ENCODE results near the gene CRMP1.

The CRMP1 gene

DNA sequence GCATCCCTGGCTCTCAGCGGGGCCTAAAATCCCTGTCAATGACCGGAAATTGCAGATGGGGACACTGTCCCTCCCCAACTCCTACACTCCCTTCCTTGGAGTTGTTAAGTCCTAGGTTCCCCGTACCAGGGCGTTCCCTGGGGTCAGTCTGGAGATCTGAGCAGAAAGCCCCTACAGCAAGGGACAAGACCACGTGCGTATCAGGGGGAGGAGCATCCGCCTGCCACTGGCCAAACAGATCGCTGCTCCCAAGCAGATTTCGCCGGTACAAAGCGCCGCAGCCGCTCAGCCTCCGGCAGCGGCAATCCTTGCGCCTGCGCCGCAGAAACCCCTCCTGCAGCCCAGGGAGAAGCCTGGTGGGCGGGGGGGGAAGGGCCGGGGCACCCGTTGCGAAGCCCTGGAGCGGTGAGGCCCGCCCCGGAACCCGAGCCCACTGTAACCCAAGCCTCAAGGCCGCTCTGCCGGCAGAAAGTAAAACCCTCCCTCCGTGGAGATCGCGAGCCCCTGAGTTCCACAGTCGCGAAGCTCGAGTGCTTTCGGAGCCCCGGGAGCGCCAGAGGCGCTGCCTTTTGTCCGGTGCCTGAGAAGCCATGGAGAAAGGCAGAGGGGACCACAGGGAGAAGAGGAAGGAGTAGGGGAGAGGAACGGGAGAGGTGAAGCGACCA is 2.7 kb downstream of the CRMP1 start:
- Histone ChIP-seq H3K27me3 (ENCODE audit: insufficient read depth, low read length, poor library complexity) (peaks cover 15% of the 10 kb centered on the region), H2AK5ac (ENCODE audit: low read length) (no peak overlapping the region), H4K8ac (ENCODE audit: low read depth, low read length) (no peak overlapping the region), H3K36me3 (ENCODE audit: control insufficient read depth, insufficient read depth, low read length) (no peaks in the 10 kb centered on the region), H2BK5ac (ENCODE audit: low read length) (no peak overlapping the region), H3K79me1 (ENCODE audit: low read length) (peaks cover 19% of the 10 kb centered on the region), H3K23ac (ENCODE audit: low read length) (no peak overlapping the region), H3K18ac (ENCODE audit: low read length) (no peak overlapping the region), H3K27ac (ENCODE audit: low read depth, low read length) (no peak overlapping the region), H3K4ac (ENCODE audit: low read depth, low read length) (no peak overlapping the region), H3K4me2 (ENCODE audit: low read length) (peak overlapping the region; percentile 60), H3K9ac (ENCODE audit: low read length) (peak overlapping the region; percentile 49), H3K79me2 (ENCODE audit: control insufficient read depth, insufficient read depth, low read length) (peaks cover 24% of the 10 kb centered on the region), H3K56ac (ENCODE audit: low read length) (peak overlapping the region; percentile 25), H4K5ac (ENCODE audit: low read length) (no peak overlapping the region), H2BK120ac (ENCODE audit: low read depth, low read length) (no peak overlapping the region), H3K4me1 (ENCODE audit: control insufficient read depth, low read depth, low read length) (peaks cover 10% of the 10 kb centered on the region), H2BK15ac (replicated peaks; ENCODE audit: low read depth) (no peak overlapping the region), H3K4me3 (ENCODE audit: low read length) (no peak overlapping the region)
- WGBS (ENCODE audit: extremely low coverage, insufficient coverage, low lambda C conversion rate): no CpG with 5 or more reads among the region's 41 CpGs
- peak; percentile 97 for DNase-seq

DNA sequence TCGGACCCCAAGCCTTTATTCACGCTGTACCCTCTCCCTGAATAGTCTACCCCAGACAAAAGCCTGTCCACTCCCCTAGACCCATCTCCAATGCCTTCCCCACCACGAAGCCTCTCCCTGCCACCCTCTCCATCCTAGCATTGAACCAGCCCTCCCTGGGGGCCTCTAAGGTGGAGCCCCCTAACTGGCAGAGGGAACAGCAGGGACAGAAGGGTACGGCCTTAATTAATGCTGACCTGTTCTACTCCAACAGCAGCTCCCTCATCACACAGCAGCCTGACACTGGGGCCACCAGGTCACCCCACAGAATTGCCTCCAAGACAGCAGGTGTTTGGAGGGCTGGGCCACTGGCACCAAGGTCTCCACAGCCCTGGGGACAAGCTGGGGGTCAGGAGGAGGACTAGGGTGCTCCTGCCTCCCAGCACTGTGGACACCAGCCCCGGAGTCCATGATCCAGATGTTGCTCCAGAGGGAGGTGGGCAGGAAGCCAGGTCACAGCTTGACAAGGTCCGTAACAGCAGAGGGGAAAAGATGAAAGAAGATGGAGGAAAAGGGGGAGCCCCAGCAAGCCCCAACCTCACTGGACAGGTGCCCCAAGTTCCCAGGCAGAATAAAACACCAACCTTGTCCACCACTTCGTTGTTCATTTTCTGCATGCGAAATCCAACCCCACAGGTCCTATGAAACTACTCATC is 3.7 kb downstream of the CRMP1 start:
- H3K27me3 ChIP-seq (ENCODE audit: insufficient read depth, low read length, poor library complexity): peaks cover 15% of the 10 kb centered on the region
- no peak overlapping the region for H3K4ac ChIP-seq (ENCODE audit: low read depth, low read length)
- peak overlapping the region; percentile 32 for H3K4me3 ChIP-seq (ENCODE audit: low read length)
- peak overlapping the region; percentile 79 for H3K4me2 ChIP-seq (ENCODE audit: low read length)
- no peak overlapping the region for H3K23ac ChIP-seq (ENCODE audit: low read length)
- peaks cover 27% of the 10 kb centered on the region for H3K79me1 ChIP-seq (ENCODE audit: low read length)
- peaks cover 34% of the 10 kb centered on the region for H3K79me2 ChIP-seq (ENCODE audit: control insufficient read depth, insufficient read depth, low read length)
- H3K9ac ChIP-seq (ENCODE audit: low read length): peak overlapping the region; percentile 81
- H2BK15ac ChIP-seq (replicated peaks; ENCODE audit: low read depth): no peak overlapping the region
- peak overlapping the region; percentile 91 for H3K56ac ChIP-seq (ENCODE audit: low read length)
- H2BK5ac ChIP-seq (ENCODE audit: low read length): no peak overlapping the region
- H3K4me1 ChIP-seq (ENCODE audit: control insufficient read depth, low read depth, low read length): peaks cover 10% of the 10 kb centered on the region
- DNase-seq: no peak
- H2BK120ac ChIP-seq (ENCODE audit: low read depth, low read length): no peak overlapping the region
- H2AK5ac ChIP-seq (ENCODE audit: low read length): no peak overlapping the region
- no peak overlapping the region for H4K5ac ChIP-seq (ENCODE audit: low read length)
- no CpG with 5 or more reads among the region's 8 CpGs for WGBS (ENCODE audit: extremely low coverage, insufficient coverage, low lambda C conversion rate)
- no peak overlapping the region for H4K8ac ChIP-seq (ENCODE audit: low read depth, low read length)
- no peaks in the 10 kb centered on the region for H3K36me3 ChIP-seq (ENCODE audit: control insufficient read depth, insufficient read depth, low read length)
- H3K18ac ChIP-seq (ENCODE audit: low read length): no peak overlapping the region
- no peak overlapping the region for H3K27ac ChIP-seq (ENCODE audit: low read depth, low read length)

DNA sequence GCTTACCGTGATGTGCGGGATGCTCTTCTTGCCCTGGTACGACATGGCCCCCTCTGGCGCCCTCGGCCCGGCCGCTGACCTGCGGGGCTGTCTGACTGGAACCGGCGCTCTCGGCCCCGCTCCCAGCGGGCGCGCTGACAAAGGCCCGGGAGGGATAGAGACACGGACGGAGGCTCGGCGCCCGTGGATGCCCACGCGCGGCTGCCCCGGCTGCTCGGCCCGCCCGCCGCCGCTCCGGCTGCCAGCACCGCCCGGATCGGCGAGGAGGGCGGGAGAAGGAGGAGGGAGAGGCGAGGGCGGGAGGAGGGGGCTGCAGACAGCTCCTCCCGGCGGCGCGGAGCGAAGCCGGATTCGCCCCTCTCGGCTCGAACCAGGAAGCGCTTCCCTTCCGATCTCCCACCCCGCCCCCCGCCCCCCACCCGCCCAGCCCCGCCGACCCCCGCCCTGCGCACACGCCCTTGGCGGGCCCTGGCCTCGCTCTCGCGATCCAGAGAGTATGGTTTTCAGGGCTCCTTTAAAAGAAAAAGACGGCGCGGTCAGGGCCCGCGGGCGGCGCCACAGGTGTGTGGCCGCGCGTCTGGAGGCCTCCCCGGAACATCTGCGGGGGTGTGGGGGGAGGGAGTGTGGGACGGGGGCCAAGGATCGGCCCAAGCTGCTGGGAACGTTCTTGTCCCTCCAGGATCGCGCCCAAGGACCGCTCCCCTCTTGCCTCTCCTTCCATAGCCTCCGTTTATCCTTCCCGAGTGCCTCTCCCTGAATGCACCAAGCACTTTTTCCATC is 4.5 kb downstream of the CRMP1 start:
- Histone ChIP-seq H3K79me2 (ENCODE audit: control insufficient read depth, insufficient read depth, low read length) (peaks cover 37% of the 10 kb centered on the region), H3K4me1 (ENCODE audit: control insufficient read depth, low read depth, low read length) (peaks cover 9% of the 10 kb centered on the region), H2AK5ac (ENCODE audit: low read length) (no peak overlapping the region), H3K79me1 (ENCODE audit: low read length) (peaks cover 29% of the 10 kb centered on the region), H3K56ac (ENCODE audit: low read length) (peak overlapping the region; percentile 91), H3K4ac (ENCODE audit: low read depth, low read length) (peak overlapping the region; percentile 83), H3K4me2 (ENCODE audit: low read length) (peak overlapping the region; percentile 79), H3K36me3 (ENCODE audit: control insufficient read depth, insufficient read depth, low read length) (no peaks in the 10 kb centered on the region), H2BK15ac (replicated peaks; ENCODE audit: low read depth) (no peak overlapping the region), H3K23ac (ENCODE audit: low read length) (peak overlapping the region; percentile 60), H3K27me3 (ENCODE audit: insufficient read depth, low read length, poor library complexity) (peaks cover 15% of the 10 kb centered on the region), H3K27ac (ENCODE audit: low read depth, low read length) (peak overlapping the region; percentile 42), H3K9ac (ENCODE audit: low read length) (peak overlapping the region; percentile 82), H2BK120ac (ENCODE audit: low read depth, low read length) (no peak overlapping the region), H3K18ac (ENCODE audit: low read length) (peak overlapping the region; percentile 72), H3K4me3 (ENCODE audit: low read length) (peak overlapping the region; percentile 56), H4K5ac (ENCODE audit: low read length) (no peak overlapping the region), H2BK5ac (ENCODE audit: low read length) (peak overlapping the region; percentile 49), H4K8ac (ENCODE audit: low read depth, low read length) (no peak overlapping the region)
- peak; percentile 89 for DNase-seq
- no CpG with 5 or more reads among the region's 81 CpGs for WGBS (ENCODE audit: extremely low coverage, insufficient coverage, low lambda C conversion rate)

DNA sequence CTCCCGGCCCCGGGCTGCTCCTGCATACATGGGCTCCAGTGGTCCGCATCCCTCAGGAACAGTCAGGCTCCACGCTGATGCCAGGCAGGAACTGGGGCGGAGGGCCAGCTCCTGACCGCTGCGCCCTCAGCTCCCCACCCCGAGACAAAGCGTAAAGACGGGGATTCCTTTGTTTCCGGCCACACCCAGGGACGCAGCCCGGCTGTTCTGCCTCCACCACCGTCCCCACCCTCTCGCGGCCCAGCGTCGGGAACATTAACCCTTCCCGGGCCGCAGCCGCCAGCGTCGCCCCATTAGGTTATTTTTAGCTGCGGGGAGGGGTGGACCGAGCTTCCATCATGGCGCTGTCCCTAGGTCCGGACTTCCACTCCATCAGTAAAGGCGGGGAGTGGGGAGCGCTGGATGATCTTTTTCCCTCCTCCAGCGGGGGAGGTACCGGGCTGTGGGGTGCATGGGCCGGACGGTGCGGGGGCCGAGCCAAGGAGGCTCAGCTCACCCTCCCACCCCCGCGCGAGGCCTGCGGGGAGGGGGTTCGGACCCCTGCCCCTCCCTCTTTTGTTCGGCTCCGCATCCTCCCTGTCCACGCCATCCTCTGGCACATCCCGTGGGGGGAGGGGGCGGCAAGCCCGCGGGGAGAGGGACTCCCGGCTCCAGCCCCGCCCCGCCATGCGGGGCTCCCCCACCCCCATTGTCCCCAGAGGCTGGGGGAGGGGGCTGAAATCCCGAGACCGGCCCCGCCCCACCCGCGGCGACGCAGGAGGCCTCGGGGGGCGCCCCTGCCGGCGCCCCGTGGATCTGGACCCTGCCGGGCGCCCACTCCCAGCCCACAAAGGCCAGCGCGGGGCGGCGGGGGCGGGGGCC is 5.3 kb downstream of the CRMP1 start:
- H3K23ac ChIP-seq (ENCODE audit: low read length): peak overlapping the region; percentile 85
- peaks cover 41% of the 10 kb centered on the region for H3K79me2 ChIP-seq (ENCODE audit: control insufficient read depth, insufficient read depth, low read length)
- no peaks in the 10 kb centered on the region for H3K36me3 ChIP-seq (ENCODE audit: control insufficient read depth, insufficient read depth, low read length)
- H3K4me1 ChIP-seq (ENCODE audit: control insufficient read depth, low read depth, low read length): peaks cover 7% of the 10 kb centered on the region
- no peak overlapping the region for H2BK15ac ChIP-seq (replicated peaks; ENCODE audit: low read depth)
- no peak overlapping the region for H4K5ac ChIP-seq (ENCODE audit: low read length)
- H4K8ac ChIP-seq (ENCODE audit: low read depth, low read length): no peak overlapping the region
- peaks cover 31% of the 10 kb centered on the region for H3K79me1 ChIP-seq (ENCODE audit: low read length)
- no peak overlapping the region for H2BK120ac ChIP-seq (ENCODE audit: low read depth, low read length)
- H3K56ac ChIP-seq (ENCODE audit: low read length): peak overlapping the region; percentile 91
- peak overlapping the region; percentile 83 for H3K4ac ChIP-seq (ENCODE audit: low read depth, low read length)
- H2BK5ac ChIP-seq (ENCODE audit: low read length): peak overlapping the region; percentile 2
- H3K9ac ChIP-seq (ENCODE audit: low read length): peak overlapping the region; percentile 82
- H3K27me3 ChIP-seq (ENCODE audit: insufficient read depth, low read length, poor library complexity): peaks cover 15% of the 10 kb centered on the region
- peak overlapping the region; percentile 42 for H3K27ac ChIP-seq (ENCODE audit: low read depth, low read length)
- no CpG with 5 or more reads among the region's 70 CpGs for WGBS (ENCODE audit: extremely low coverage, insufficient coverage, low lambda C conversion rate)
- H2AK5ac ChIP-seq (ENCODE audit: low read length): no peak overlapping the region
- H3K4me3 ChIP-seq (ENCODE audit: low read length): peak overlapping the region; percentile 56
- peak overlapping the region; percentile 72 for H3K18ac ChIP-seq (ENCODE audit: low read length)
- peak overlapping the region; percentile 89 for H3K4me2 ChIP-seq (ENCODE audit: low read length)
- peak; percentile 57 for DNase-seq

DNA sequence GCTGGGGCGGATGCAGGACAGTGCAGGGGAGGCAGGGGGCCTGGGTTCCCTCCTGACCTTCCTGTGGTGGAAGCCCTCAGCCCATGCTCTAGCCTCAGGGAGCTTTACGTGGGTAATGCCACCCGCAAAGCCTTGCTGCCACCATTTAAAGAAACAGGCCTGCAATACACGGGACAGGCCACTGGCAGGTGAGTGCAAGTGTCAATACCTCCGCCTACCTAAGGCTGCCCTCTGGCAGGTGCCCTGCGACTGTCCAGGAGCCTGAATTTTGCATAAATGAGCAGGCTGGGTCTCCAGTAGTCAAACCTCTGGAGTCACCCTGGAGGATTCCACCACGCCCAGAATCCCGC is 5.9 kb downstream of the CRMP1 start:
- no peak overlapping the region for H3K18ac ChIP-seq (ENCODE audit: low read length)
- H3K23ac ChIP-seq (ENCODE audit: low read length): no peak overlapping the region
- no peak overlapping the region for H2BK120ac ChIP-seq (ENCODE audit: low read depth, low read length)
- DNase-seq: no peak
- WGBS (ENCODE audit: extremely low coverage, insufficient coverage, low lambda C conversion rate): no CpG with 5 or more reads among the region's 8 CpGs
- H3K79me1 ChIP-seq (ENCODE audit: low read length): peaks cover 35% of the 10 kb centered on the region
- H4K8ac ChIP-seq (ENCODE audit: low read depth, low read length): no peak overlapping the region
- peak overlapping the region; percentile 89 for H3K4me2 ChIP-seq (ENCODE audit: low read length)
- H3K4ac ChIP-seq (ENCODE audit: low read depth, low read length): no peak overlapping the region
- H3K79me2 ChIP-seq (ENCODE audit: control insufficient read depth, insufficient read depth, low read length): peaks cover 46% of the 10 kb centered on the region
- no peaks in the 10 kb centered on the region for H3K36me3 ChIP-seq (ENCODE audit: control insufficient read depth, insufficient read depth, low read length)
- H3K27ac ChIP-seq (ENCODE audit: low read depth, low read length): no peak overlapping the region
- H3K4me3 ChIP-seq (ENCODE audit: low read length): peak overlapping the region; percentile 56
- H2BK15ac ChIP-seq (replicated peaks; ENCODE audit: low read depth): no peak overlapping the region
- peak overlapping the region; percentile 82 for H3K9ac ChIP-seq (ENCODE audit: low read length)
- H3K4me1 ChIP-seq (ENCODE audit: control insufficient read depth, low read depth, low read length): peaks cover 7% of the 10 kb centered on the region
- peak overlapping the region; percentile 91 for H3K56ac ChIP-seq (ENCODE audit: low read length)
- peaks cover 8% of the 10 kb centered on the region for H3K27me3 ChIP-seq (ENCODE audit: insufficient read depth, low read length, poor library complexity)
- H4K5ac ChIP-seq (ENCODE audit: low read length): no peak overlapping the region
- H2AK5ac ChIP-seq (ENCODE audit: low read length): no peak overlapping the region
- H2BK5ac ChIP-seq (ENCODE audit: low read length): no peak overlapping the region
